C4-2B (cell line): ENCODE data around the gene PLIN4.

Source experiments
- ZFX ChIP-seq: fragments of 450-650 bp; IDR thresholded peaks from 2 replicates; pipeline ENCODE4 v1.6.1; 2017
- TF ChIP-seq, protein P1 (sequence below): fragments of 450-650 bp; conservative IDR thresholded peaks from 2 replicates; pipeline ENCODE4 v1.5.1; 2017; ENCODE audit warnings: mild to moderate bottlenecking

DNA sequence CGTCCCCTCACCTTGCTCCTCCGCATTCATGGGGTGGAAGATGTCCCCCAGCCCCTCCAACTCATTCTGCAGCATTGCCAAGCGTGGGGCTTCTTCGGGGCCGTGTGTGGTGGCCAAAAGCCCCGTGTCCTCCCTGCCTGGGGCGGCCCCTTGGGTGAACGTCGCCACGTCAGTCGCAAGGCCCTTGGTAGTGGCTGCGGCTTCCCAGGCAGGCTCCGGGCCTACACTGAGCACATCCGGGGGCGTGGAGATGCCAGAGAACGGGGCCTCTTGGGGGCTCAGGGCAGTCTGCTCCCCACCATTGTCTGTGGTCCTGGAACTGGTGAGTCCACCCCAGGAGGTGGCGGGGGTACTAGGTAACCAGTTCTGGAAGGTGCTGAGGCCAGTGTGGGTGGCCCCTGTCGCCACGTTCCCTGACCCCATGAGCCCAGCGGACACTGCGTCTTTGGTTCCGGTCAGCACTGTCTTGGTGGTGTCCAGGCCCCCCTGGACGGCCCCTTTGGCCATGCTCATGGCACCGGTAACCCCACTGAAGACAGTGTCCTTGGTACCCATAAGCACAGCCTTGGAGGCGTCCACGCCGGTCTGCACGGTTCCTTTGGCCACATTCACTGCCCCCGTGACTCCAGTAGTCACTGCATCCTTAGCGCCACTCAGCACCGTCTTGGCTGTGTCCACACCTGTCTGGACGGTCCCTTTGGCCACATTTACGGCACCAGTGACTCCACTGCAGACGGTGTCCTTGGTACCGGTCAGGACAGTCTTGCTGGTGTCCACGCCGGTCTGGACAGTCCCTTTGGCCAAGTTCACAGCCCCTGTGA, 7.6 kb downstream of the PLIN4 start:
- TF ChIP-seq ZFX = no peak
- TF ChIP-seq, protein P1, sequence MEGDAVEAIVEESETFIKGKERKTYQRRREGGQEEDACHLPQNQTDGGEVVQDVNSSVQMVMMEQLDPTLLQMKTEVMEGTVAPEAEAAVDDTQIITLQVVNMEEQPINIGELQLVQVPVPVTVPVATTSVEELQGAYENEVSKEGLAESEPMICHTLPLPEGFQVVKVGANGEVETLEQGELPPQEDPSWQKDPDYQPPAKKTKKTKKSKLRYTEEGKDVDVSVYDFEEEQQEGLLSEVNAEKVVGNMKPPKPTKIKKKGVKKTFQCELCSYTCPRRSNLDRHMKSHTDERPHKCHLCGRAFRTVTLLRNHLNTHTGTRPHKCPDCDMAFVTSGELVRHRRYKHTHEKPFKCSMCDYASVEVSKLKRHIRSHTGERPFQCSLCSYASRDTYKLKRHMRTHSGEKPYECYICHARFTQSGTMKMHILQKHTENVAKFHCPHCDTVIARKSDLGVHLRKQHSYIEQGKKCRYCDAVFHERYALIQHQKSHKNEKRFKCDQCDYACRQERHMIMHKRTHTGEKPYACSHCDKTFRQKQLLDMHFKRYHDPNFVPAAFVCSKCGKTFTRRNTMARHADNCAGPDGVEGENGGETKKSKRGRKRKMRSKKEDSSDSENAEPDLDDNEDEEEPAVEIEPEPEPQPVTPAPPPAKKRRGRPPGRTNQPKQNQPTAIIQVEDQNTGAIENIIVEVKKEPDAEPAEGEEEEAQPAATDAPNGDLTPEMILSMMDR = no peak
